ENCODE measurements around the gene CRADD.

The CRADD gene

DNA sequence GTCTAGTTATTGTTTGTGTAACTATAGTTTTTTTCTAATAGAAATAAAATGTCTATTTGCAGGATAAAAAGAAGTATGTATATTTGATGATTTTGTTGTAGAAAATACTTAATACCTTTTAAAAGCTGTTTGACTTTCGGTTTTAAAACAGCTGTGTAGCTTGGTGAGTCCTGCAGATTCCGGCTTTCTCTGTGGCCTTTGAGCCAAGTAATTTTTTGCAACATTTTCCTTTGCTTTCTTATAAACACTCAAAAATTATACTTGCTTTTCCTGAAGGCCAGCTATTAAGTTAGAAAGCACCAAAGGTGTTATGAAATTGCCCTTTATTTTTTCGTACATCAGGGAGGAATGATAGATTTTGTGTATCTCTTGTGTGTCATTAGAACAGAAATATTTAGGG is 63.6 kb downstream of the CRADD start:
- FAIRE-seq (no peak), DNase-seq (ENCODE audit: insufficient read length, low spot score) (no peak)
- no peak for TF ChIP-seq CTCF (IDR thresholded peaks at IDR 0.05; ENCODE audit: insufficient read depth, missing control alignments)

DNA sequence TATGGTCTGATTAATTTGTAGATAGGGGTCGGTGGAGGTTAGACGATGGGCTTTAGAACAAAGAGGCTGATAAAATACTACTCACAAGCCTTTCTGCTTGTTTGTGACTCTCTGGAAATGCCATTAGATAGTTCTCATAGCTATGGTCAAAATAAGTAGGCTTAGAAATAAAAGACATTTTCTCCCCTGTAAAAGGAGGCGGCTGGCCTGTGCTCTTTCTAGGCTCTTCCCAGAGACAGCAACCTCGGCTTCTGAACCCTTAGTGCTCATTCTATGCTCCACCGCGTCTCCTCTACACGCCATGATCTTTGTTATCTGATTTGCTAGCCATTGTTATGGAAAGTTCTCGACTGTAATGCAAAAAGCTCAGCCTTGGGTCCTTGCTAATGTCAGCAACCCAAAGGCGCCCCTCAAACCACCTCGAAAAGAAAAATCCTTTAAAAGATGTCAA is 64.5 kb downstream of the CRADD start:
- no peak for DNase-seq (ENCODE audit: insufficient read length, low spot score)
- TF ChIP-seq CTCF (IDR thresholded peaks at IDR 0.05; ENCODE audit: insufficient read depth, missing control alignments): no peak
- no peak for FAIRE-seq

DNA sequence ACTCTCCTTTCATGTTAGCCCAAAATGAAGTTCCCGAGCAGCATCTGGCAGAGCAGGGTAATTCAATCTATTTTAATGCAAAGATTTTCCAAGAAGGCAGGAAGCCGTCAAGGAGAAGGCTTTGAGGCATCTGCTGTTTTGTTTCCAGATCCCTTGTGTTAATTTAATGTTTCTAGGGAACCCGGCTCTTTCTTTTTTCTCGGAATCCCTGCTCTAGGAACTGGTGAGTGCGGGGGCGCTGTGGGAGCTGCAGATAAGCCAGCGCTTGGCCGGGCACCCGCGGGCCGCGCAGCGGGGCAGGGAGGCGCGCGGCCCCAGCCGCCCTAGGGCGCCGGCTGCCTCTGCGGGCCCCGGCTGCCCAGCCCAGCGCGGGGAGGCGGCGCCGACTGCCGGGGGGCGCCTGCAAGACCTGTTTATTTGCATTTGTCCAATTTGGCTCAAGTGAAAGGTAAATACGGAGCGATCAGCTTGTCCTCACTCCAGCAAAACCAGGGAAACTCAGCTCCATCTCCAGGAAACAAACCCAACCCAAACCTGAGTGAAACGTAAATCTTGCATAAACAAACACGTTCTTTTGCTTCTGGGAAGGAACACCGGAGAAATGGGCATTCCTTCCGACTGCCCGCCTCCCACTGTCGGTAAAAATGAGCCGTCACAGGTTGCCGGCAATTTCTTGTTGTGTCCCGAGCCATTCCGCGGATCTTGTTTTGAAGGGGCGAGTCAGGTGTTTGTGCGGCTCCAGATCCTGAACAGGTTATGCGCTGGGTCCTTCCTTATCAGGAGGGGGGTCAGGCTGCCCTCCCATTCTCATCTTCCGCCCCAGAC is 65.1 kb downstream of the CRADD start:
- no peak for FAIRE-seq
- TF ChIP-seq CTCF (IDR thresholded peaks at IDR 0.05; ENCODE audit: insufficient read depth, missing control alignments): no peak
- DNase-seq (ENCODE audit: insufficient read length, low spot score): no peak

DNA sequence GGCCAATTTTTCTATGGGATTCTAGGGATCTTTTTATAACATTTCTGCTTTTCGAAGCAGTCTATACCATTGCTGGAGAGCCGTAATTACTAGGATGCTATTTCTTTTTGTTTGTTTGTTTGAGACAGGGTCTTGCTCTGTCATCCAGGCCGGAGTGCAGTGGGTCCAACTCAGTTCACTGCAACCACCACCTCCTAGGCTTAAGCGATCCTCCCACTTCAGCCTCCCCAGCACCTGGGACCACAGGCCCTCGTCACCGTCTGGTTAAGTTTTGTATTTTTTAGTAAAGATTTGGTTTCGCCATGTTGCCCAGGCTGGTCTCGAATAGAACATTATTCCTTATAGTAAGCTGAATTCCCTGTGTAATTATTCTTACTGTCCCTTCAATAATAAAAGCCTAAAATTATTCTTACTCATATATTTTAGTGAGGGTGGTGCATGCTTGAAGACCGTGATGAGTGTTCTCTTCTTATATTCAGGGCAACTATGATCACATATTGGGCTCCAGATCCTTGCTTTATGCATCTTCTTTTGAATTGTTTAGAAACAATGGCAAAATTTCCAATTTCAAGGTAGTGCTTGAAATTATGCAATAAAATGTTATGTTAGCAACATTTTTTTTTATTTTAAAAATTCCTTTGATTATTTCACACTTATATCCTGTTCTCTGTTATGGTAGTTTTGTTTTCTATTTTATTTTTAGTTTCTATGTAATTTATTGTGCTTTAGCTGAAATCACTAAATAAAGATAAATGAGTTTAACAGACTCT is 66.2 kb downstream of the CRADD start:
- TF ChIP-seq CTCF (IDR thresholded peaks at IDR 0.05; ENCODE audit: insufficient read depth, missing control alignments): no peak
- no peak for DNase-seq (ENCODE audit: insufficient read length, low spot score)
- FAIRE-seq: no peak

DNA sequence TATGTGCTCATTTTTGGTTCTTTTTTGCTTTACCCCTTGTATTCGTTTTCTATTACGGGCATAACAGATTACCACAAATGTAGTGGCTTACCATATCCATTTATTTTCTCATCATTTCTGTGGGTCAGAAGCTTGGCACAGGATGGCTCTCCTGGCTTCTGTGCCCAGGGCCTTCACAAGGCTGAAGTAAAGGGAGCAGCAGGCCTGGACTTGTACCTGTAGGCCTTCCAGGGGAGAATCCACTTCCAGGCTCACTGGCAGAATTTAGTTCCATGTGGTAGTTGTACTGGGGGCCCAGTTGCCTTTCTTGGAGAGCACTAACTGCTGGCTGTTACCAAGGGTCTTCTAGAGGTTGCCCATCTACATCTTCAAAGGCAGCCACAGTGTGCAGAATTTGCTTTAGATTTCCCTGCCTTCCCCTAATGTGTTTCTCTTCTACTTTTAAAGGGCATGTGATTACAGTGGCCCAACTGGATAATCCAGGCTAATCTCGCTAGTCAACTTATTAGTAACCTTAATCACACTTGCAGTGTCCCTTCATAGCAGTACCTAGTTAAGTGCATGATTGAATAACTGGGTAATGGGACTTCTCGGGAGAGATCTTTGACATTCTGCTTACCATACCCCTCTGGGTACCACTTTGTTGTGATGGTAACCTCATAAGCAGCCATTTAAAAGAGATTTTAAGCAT is 67.0 kb downstream of the CRADD start:
- TF ChIP-seq CTCF (IDR thresholded peaks at IDR 0.05; ENCODE audit: insufficient read depth, missing control alignments): no peak
- DNase-seq (ENCODE audit: insufficient read length, low spot score): no peak
- no peak for FAIRE-seq

GRCh38 chr12:93745286-93745685 is 68.1 kb downstream of the CRADD start:
- no peak for TF ChIP-seq CTCF (IDR thresholded peaks at IDR 0.05; ENCODE audit: insufficient read depth, missing control alignments)
- no peak for FAIRE-seq

More at GRCh38 chr12:93745286-93745685, 68.1 kb downstream of the CRADD start:
- no peak for DNase-seq (ENCODE audit: insufficient read length, low spot score)
